Measurements from ENCODE around the gene CFAP58.

Gene CFAP58

GRCh38 chr10:104487794-104488438 lies 134.3 kb downstream of the CFAP58 start:
- DNase-seq: no peak

- DNase-seq: no peak
Measured at GRCh38 chr10:104488439-104488832, 134.8 kb downstream of the CFAP58 start.

GRCh38 chr10:104492329-104492940 lies 138.8 kb downstream of the CFAP58 start:
- DNase-seq: no peak

- DNase-seq: no peak
Measured at GRCh38 chr10:104498347-104499081, 144.9 kb downstream of the CFAP58 start.

- no peak for DNase-seq
Measured at GRCh38 chr10:104501449-104501848, 147.8 kb downstream of the CFAP58 start.

- no peak for DNase-seq
Measured at GRCh38 chr10:104501864-104502579, 148.4 kb downstream of the CFAP58 start.

GRCh38 chr10:104502907-104503306 lies 149.3 kb downstream of the CFAP58 start:
- DNase-seq: no peak
